ENCODE results near the gene MSH6.
A peak's percentile ranks its signal among the peaks of the same experiment; 100 is the strongest.

MSH6 gene, protein sequence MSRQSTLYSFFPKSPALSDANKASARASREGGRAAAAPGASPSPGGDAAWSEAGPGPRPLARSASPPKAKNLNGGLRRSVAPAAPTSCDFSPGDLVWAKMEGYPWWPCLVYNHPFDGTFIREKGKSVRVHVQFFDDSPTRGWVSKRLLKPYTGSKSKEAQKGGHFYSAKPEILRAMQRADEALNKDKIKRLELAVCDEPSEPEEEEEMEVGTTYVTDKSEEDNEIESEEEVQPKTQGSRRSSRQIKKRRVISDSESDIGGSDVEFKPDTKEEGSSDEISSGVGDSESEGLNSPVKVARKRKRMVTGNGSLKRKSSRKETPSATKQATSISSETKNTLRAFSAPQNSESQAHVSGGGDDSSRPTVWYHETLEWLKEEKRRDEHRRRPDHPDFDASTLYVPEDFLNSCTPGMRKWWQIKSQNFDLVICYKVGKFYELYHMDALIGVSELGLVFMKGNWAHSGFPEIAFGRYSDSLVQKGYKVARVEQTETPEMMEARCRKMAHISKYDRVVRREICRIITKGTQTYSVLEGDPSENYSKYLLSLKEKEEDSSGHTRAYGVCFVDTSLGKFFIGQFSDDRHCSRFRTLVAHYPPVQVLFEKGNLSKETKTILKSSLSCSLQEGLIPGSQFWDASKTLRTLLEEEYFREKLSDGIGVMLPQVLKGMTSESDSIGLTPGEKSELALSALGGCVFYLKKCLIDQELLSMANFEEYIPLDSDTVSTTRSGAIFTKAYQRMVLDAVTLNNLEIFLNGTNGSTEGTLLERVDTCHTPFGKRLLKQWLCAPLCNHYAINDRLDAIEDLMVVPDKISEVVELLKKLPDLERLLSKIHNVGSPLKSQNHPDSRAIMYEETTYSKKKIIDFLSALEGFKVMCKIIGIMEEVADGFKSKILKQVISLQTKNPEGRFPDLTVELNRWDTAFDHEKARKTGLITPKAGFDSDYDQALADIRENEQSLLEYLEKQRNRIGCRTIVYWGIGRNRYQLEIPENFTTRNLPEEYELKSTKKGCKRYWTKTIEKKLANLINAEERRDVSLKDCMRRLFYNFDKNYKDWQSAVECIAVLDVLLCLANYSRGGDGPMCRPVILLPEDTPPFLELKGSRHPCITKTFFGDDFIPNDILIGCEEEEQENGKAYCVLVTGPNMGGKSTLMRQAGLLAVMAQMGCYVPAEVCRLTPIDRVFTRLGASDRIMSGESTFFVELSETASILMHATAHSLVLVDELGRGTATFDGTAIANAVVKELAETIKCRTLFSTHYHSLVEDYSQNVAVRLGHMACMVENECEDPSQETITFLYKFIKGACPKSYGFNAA (N-terminal part only)

DNA sequence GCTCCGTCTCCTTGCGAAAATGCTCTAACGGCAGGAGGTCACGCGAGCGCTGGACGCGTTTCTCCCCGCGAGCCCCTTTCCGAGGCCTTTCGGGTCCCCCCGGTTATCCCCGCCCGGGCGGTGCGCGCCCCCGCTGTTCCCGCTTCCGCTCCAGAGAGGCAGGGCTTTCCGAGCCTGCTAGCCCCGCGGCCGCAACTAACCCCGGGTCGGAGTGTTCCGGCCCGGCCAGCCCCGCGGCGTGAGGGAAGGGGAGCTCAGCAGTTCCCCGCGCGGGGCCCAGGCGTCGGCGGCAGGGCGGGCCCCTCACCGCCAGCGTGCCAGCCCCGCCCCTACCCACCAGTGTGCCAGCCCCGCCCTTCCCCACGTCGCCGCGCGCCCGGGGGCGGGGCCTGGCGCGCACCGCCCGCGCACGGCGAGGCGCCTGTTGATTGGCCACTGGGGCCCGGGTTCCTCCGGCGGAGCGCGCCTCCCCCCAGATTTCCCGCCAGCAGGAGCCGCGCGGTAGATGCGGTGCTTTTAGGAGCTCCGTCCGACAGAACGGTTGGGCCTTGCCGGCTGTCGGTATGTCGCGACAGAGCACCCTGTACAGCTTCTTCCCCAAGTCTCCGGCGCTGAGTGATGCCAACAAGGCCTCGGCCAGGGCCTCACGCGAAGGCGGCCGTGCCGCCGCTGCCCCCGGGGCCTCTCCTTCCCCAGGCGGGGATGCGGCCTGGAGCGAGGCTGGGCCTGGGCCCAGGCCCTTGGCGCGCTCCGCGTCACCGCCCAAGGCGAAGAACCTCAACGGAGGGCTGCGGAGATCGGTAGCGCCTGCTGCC is at the start of gene MSH6:
MSH6 (plus strand) TSS at position 475 of the 815 bp plus-strand sequence; CDS start at position 564, 89 bp downstream.
- TF ChIP-seq, protein P1, sequence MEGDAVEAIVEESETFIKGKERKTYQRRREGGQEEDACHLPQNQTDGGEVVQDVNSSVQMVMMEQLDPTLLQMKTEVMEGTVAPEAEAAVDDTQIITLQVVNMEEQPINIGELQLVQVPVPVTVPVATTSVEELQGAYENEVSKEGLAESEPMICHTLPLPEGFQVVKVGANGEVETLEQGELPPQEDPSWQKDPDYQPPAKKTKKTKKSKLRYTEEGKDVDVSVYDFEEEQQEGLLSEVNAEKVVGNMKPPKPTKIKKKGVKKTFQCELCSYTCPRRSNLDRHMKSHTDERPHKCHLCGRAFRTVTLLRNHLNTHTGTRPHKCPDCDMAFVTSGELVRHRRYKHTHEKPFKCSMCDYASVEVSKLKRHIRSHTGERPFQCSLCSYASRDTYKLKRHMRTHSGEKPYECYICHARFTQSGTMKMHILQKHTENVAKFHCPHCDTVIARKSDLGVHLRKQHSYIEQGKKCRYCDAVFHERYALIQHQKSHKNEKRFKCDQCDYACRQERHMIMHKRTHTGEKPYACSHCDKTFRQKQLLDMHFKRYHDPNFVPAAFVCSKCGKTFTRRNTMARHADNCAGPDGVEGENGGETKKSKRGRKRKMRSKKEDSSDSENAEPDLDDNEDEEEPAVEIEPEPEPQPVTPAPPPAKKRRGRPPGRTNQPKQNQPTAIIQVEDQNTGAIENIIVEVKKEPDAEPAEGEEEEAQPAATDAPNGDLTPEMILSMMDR (IDR thresholded peaks at IDR 0.05; ENCODE audit: low read depth, low read length): no peak
- peak; percentile 60 for DNase-seq (ENCODE audit: extremely low read depth, low read depth)

DNA sequence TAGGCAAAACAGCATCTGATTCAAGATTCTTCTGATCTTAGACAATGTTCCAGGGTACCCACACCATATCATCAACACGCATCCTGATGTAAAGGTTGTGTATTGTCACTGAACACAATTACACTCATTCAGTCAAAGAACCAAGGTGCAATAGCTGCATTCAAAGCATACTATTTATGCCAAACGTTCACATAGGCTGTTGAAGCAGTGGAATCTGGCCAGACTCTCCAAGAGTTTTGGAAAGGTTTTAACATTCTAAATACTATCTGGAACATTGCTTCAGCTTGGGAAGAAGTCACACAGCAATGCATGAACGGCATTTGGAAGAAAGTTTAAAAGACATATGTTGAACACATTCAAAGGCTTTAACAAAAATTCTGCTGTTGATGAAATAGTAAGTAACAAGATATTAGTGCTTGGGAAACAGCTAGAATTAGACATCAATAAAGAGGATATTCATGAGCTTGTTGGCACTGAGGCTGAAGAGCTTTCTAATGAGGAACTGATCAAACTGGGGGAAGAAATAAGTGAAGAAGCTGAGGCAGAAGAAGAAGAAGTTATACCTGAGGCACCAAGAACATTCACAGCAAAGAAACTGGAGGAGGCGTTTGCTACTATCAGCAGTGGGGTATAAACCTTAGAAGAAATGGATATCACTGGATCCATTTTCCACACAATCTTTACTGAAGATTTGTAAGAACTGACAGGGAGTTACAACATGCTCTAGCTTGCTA is 47.6 kb upstream of the MSH6 start:
- DNase-seq (ENCODE audit: extremely low read depth, low read depth): no peak
- TF ChIP-seq, protein P1 (IDR thresholded peaks at IDR 0.05; ENCODE audit: low read depth, low read length): no peak

DNA sequence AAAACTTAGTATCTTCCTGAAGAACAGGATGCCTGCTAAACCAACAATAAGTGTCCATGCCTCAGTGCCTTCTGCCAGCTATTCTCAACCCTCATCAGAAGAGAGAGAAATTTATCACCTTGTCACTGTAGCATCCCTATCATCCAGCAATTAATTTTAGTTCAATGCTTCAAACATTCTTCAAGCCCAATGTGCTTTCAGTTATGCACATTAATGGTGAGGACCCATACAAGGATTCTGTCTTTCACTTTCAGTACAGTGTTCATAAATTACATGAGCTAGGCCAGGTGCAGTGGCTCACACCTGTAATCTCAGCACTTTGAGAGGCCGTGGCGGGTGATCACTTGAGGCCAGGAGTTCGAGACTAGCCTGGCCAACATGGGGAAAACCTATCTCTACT is 47.0 kb upstream of the MSH6 start:
- DNase-seq (ENCODE audit: extremely low read depth, low read depth): no peak
- TF ChIP-seq, protein P1 (IDR thresholded peaks at IDR 0.05; ENCODE audit: low read depth, low read length): no peak

DNA sequence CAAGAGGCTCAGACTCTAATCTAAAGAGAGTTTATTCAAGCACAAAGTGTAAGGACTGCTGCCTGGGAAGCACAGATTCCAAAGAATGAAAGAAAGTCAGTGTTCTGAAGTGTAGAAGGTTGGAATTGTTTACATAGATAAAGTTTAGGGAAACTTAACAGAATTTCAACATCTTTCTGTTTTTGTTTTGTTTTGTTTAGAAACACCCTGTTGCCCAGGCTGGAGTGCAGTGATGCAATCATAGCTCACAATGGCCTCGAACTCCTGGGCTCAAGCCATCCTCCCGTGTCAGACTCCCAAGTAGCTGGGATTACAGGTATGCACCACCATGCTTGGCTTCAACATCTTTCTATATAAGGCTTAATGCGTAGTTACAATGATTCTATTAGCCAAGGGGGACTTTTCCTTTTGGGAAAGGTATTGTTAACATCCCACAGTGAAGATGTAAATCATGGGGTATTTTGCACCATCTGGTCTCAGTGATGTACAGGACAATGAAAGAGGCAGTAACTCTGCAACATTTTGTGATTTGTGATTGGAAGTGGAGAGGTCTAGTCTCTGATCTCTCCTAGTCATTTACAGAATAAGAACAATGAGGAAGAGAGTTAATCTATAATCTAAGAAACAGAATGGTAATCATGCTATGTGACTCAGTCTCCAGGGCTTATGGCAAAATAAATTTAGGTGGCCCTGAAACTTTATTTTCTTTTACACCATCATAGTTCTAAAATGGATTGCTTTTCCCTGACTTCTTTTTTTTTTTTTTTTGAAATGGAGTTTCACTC is 45.6 kb upstream of the MSH6 start:
- TF ChIP-seq, protein P1 (IDR thresholded peaks at IDR 0.05; ENCODE audit: low read depth, low read length): no peak
- no peak for DNase-seq (ENCODE audit: extremely low read depth, low read depth)

DNA sequence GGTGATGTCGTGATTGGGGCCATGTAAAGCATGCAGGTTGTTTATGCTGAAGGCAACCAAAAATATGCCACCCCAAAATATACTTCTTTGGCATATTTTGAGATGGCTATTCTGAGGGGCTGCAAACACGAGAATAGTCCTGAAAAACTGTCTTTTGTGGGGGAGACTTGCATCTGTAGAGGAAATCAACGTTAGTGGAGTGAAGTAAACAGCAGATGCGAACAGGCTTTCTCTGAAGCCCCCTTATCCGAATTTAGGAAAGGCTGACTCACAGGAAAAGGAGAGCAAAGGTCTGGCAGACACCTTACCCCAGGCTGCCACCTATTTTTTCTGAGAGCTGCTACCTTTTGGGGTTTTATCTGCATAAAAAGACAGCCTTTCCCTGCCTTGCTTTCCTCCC is 44.6 kb upstream of the MSH6 start:
- no peak for DNase-seq (ENCODE audit: extremely low read depth, low read depth)

More for the DNA sequence above, 44.6 kb upstream of the MSH6 start:
- TF ChIP-seq, protein P1 (IDR thresholded peaks at IDR 0.05; ENCODE audit: low read depth, low read length): no peak

Measured in AG09319 (cell line).